CD14-positive monocyte (primary cell): ENCODE measurements around the gene ABHD12. TPM values are rescaled to one million over a fixed set of nuclear protein-coding genes. Genes with fewer than 3 reads are reported as not detected.
A peak's percentile ranks its signal among the peaks of the same experiment; 100 is the strongest.

Source experiments
- DNase-seq, 3 donors: peaks; one replicate each; pipeline ENCODE4 v3.0.0-alpha.2; 2011 to 2022
- H2AFZ ChIP-seq: 2 replicates; pipeline ENCODE4 v1.6.0; 2012; ENCODE audit warnings: mild to moderate bottlenecking, low read depth, low read length, inconsistent platforms; ENCODE audit not compliant: insufficient read depth, poor library complexity, severe bottlenecking
- H3K27ac ChIP-seq, 2 donors: 1 replicate in 1 of 2; 2 replicates in 1 of 2; pipeline ENCODE4 v1.5.1; 2012 to 2013; ENCODE audit warnings: low read length in 2 of 2, control low read depth in 1 of 2, inconsistent platforms in 1 of 2, low read depth in 1 of 2, mild to moderate bottlenecking in 1 of 2
- H3K27me3 ChIP-seq, 2 donors: one replicate each; pipeline versions ENCODE4 v1.6.0 to v1.6.1; 2011 to 2013; ENCODE audit warnings: low read length in 2 of 2; ENCODE audit not compliant: control insufficient read depth in 2 of 2, insufficient read depth in 2 of 2
- H3K36me3 ChIP-seq, 2 donors: replicated peaks in 1 of 2; 1 replicate in 1 of 2; 2 replicates in 1 of 2; pipeline versions ENCODE4 v1.5.1 to v1.6.1; 2012 to 2013; ENCODE audit warnings: low read length in 2 of 2, control low read depth in 1 of 2, inconsistent platforms in 1 of 2, mild to moderate bottlenecking in 1 of 2; ENCODE audit not compliant: insufficient read depth in 2 of 2, control insufficient read depth in 1 of 2
- H3K4me1 ChIP-seq, 2 donors: 1 replicate in 1 of 2; 2 replicates in 1 of 2; pipeline versions ENCODE4 v1.5.1 to v1.6.1; 2012 to 2013; ENCODE audit warnings: low read length in 2 of 2, control low read depth in 1 of 2, inconsistent platforms in 1 of 2, mild to moderate bottlenecking in 1 of 2, moderate library complexity in 1 of 2; ENCODE audit not compliant: insufficient read depth in 2 of 2, control insufficient read depth in 1 of 2
- H3K4me2 ChIP-seq: replicated peaks from 2 replicates; pipeline ENCODE3; 2012; ENCODE audit warnings: low read length, moderate library complexity, mild to moderate bottlenecking; ENCODE audit not compliant: poor library complexity, severe bottlenecking; ENCODE audit errors: extremely low read depth
- H3K4me3 ChIP-seq, 3 experiments: fragments of 200-600 bp in 1 of 3; sonication (generic) in 1 of 3; replicated peaks in 1 of 3; 1 replicate in 2 of 3; 2 replicates in 1 of 3; pipeline ENCODE4 v1.5.1; 2011 to 2013; ENCODE audit warnings: low read length in 3 of 3, mild to moderate bottlenecking in 3 of 3, control low read depth in 2 of 3, low read depth in 2 of 3, inconsistent platforms in 1 of 3, moderate library complexity in 1 of 3
- H3K79me2 ChIP-seq: 2 replicates; pipeline ENCODE4 v1.6.0; 2012; ENCODE audit warnings: mild to moderate bottlenecking, control low read depth, inconsistent platforms, low read length, moderate library complexity; ENCODE audit not compliant: insufficient read depth
- H3K9ac ChIP-seq: 2 replicates; pipeline ENCODE4 v1.6.0; 2017; ENCODE audit warnings: low read length, mild to moderate bottlenecking; ENCODE audit not compliant: insufficient read depth, poor library complexity, severe bottlenecking
- H3K9me3 ChIP-seq, 2 donors: replicated peaks in 1 of 2; 1 replicate in 1 of 2; 2 replicates in 1 of 2; pipeline versions ENCODE4 v1.5.1 to v1.6.1; 2012 to 2013; ENCODE audit warnings: low read length in 2 of 2, control low read depth in 1 of 2; ENCODE audit not compliant: control insufficient read depth in 1 of 2, insufficient read depth in 1 of 2
- H4K20me1 ChIP-seq: 2 replicates; pipeline ENCODE4 v1.6.0; 2012; ENCODE audit warnings: mild to moderate bottlenecking, low read length, control low read depth, moderate library complexity; ENCODE audit not compliant: insufficient read depth
- H3K27ac Mint-ChIP-seq, 7 donors: one replicate each; pipeline ENCODE4 v1.8.0; 2020; ENCODE audit warnings: mild to moderate bottlenecking in 7 of 7, mixed read lengths in 7 of 7, moderate library complexity in 6 of 7, inconsistent platforms in 2 of 7
- H3K27me3 Mint-ChIP-seq, 3 donors: one replicate each; pipeline ENCODE4 v1.8.0; 2021 to 2022; ENCODE audit warnings: low read depth in 3 of 3, mild to moderate bottlenecking in 3 of 3, mixed read lengths in 3 of 3, moderate library complexity in 3 of 3, inconsistent platforms in 1 of 3
- H3K36me3 Mint-ChIP-seq, 2 donors: one replicate each; pipeline ENCODE4 v1.8.0; 2020; ENCODE audit warnings: mixed read lengths in 2 of 2, inconsistent platforms in 1 of 2, mild to moderate bottlenecking in 1 of 2
- H3K4me1 Mint-ChIP-seq: one replicate; pipeline ENCODE4 v1.8.0; 2020; ENCODE audit warnings: mild to moderate bottlenecking, mixed read lengths
- H3K4me3 Mint-ChIP-seq, 2 donors: one replicate each; pipeline ENCODE4 v1.8.0; 2020; ENCODE audit warnings: mild to moderate bottlenecking in 2 of 2, mixed read lengths in 2 of 2, moderate library complexity in 1 of 2
- H3K9me3 Mint-ChIP-seq, 7 donors: one replicate each; pipeline ENCODE4 v1.8.0; 2020 to 2022; ENCODE audit warnings: mixed read lengths in 7 of 7, mild to moderate bottlenecking in 6 of 7, moderate library complexity in 6 of 7, inconsistent platforms in 2 of 7
- WGBS: methylation state at CpG from one replicate; pipeline ENCODE4 v1.1.5; 2013; ENCODE audit warnings: missing lambda C conversion rate; ENCODE audit not compliant: insufficient coverage; 5-methylcytosine and 5-hydroxymethylcytosine counted together
- intact Hi-C, 2 donors: fragments of 100-400 bp; cut with micrococcal nuclease; formaldehyde crosslinking; loops; one replicate each; pipeline versions ENCODE4 v1.15.0 to v1.15.1; 2023
- polyA plus RNA-seq, 3 donors: library from polyadenylated mRNA; depleted of rRNA in 1 of 3; unstranded in 2 of 3; stranded (reverse) in 1 of 3; fragments of 300-500 nt in 2 of 3; fragments of >200 nt in 1 of 3; fragmentation: Illumina TruSeq in 2 of 3; gene quantifications; 1 replicate in 2 of 3; 2 replicates in 1 of 3; pipeline ENCODE4 v1.2.3, GENCODE V29; 2012 to 2021
- TF ChIP-seq, protein P1 (sequence below): fragments of 200-600 bp; IDR thresholded peaks from one replicate; pipeline ENCODE4 v1.8.0; 2022; ENCODE audit warnings: antibody characterized with exemption, mild to moderate bottlenecking

ABHD12 gene
- polyA plus RNA-seq, 3 donors, result 20.3 to 34.5 (median 32.1) TPM

GRCh38 chr20:25270829-25271251, 119.8 kb downstream of the ABHD12 start:
- Mint-ChIP-seq H3K27ac (peak overlapping the region in 1 of 7 donors; percentile 21), H3K36me3 (peaks cover 65 to 73% of the 10 kb centered on the region in 2 donors), H3K4me1 (peaks cover 2% of the 10 kb centered on the region), H3K27me3 (no peaks in the 10 kb centered on the region), H3K9me3 (no peaks in the 10 kb centered on the region), H3K4me3 (no peak overlapping the region)
- no peak overlapping the region for H2AFZ ChIP-seq
- peaks cover 59 to 75% of the 10 kb centered on the region in 2 donors for H3K36me3 ChIP-seq
- no peak overlapping the region for H3K4me3 ChIP-seq
- H3K27ac ChIP-seq, result no peak overlapping the region
- intact Hi-C loops, result no loop called here
- no peaks in the 10 kb centered on the region for H3K4me1 ChIP-seq
- TF ChIP-seq, protein P1, sequence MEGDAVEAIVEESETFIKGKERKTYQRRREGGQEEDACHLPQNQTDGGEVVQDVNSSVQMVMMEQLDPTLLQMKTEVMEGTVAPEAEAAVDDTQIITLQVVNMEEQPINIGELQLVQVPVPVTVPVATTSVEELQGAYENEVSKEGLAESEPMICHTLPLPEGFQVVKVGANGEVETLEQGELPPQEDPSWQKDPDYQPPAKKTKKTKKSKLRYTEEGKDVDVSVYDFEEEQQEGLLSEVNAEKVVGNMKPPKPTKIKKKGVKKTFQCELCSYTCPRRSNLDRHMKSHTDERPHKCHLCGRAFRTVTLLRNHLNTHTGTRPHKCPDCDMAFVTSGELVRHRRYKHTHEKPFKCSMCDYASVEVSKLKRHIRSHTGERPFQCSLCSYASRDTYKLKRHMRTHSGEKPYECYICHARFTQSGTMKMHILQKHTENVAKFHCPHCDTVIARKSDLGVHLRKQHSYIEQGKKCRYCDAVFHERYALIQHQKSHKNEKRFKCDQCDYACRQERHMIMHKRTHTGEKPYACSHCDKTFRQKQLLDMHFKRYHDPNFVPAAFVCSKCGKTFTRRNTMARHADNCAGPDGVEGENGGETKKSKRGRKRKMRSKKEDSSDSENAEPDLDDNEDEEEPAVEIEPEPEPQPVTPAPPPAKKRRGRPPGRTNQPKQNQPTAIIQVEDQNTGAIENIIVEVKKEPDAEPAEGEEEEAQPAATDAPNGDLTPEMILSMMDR, result no peak
- no peaks in the 10 kb centered on the region for H3K9me3 ChIP-seq
- WGBS, result 99% methylated on average over 9 of the region's 12 CpGs
- no peaks in the 10 kb centered on the region for H3K79me2 ChIP-seq
- no peak overlapping the region for H3K9ac ChIP-seq
- H3K4me2 ChIP-seq, result no peak overlapping the region
- H3K27me3 ChIP-seq, result no peaks in the 10 kb centered on the region
- DNase-seq, result no peak
- no peaks in the 10 kb centered on the region for H4K20me1 ChIP-seq

DNA sequence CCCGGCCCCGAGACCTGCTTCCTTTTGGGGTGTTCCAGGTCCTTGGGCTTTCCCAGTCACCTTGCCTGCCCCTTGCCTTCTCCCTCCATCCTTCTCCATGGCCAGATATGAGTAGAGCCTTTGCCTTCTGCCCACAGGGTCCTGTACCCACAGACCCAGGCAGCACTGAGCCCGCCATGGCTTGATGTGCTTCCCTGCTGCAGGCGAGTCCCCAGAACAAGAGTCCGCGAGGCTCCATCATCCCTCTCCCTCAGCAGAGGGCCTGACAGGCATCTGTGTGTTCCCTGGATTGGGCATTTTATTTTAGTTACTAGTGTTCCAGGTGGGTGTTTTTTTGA, 120.8 kb downstream of the ABHD12 start:
- TF ChIP-seq, protein P1, result no peak
- Histone ChIP-seq H3K4me1 (no peaks in the 10 kb centered on the region), H3K9me3 (no peaks in the 10 kb centered on the region), H3K79me2 (no peaks in the 10 kb centered on the region), H3K4me2 (no peak overlapping the region), H3K36me3 (peaks cover 49 to 65% of the 10 kb centered on the region in 2 donors), H3K27me3 (no peaks in the 10 kb centered on the region), H2AFZ (no peak overlapping the region), H4K20me1 (no peaks in the 10 kb centered on the region), H3K27ac (no peak overlapping the region), H3K4me3 (no peak overlapping the region), H3K9ac (no peak overlapping the region)
- peak overlapping the region in 2 of 7 donors; percentile 26 to 63 for H3K27ac Mint-ChIP-seq
- H3K27me3 Mint-ChIP-seq, result no peaks in the 10 kb centered on the region
- no peak for DNase-seq
- no peak overlapping the region for H3K4me3 Mint-ChIP-seq
- H3K36me3 Mint-ChIP-seq, result peaks cover 55 to 68% of the 10 kb centered on the region in 2 donors
- 95% methylated on average over 2 of the region's 6 CpGs for WGBS
- no peaks in the 10 kb centered on the region for H3K9me3 Mint-ChIP-seq
- intact Hi-C loops, result no loop called here
- peaks cover 2% of the 10 kb centered on the region for H3K4me1 Mint-ChIP-seq
